Hematopoietic multipotent progenitor cell treated with erythropoietin and hydrocortisone succinate and interleukin-3 and kit ligand, for 8 days (in vitro differentiated cells): ENCODE results near the gene OST4.

Source experiments
- DNase-seq: peaks from one replicate; pipeline ENCODE4 v3.0.0-alpha.2; 2015

The OST4 gene

GRCh38 chr2:27050996-27051901, 20.2 kb downstream of the OST4 start, which contains the start of gene AGBL5:
AGBL5 (plus strand) TSS chr2:27051668; CDS start chr2:27052959, 1,291 bp downstream.
- peak; percentile 96 for DNase-seq

GRCh38 chr2:27050281-27050995, 21.0 kb downstream of the OST4 start:
- DNase-seq: peak; percentile 94

- DNase-seq: no peak
These were observed 21.8 kb downstream of the OST4 start for GRCh38 chr2:27049422-27050280.

- DNase-seq: no peak
These were observed 28.3 kb downstream of the OST4 start for GRCh38 chr2:27042985-27043634.

GRCh38 chr2:27042159-27042661, 29.2 kb downstream of the OST4 start:
- no peak for DNase-seq

GRCh38 chr2:27041752-27042151, 29.7 kb downstream of the OST4 start:
- DNase-seq: no peak

GRCh38 chr2:27040282-27040681, 31.2 kb downstream of the OST4 start:
- DNase-seq: no peak

- DNase-seq: no peak
These were observed 31.6 kb downstream of the OST4 start for GRCh38 chr2:27039871-27040270.

GRCh38 chr2:27039426-27039825, 32.0 kb downstream of the OST4 start:
- DNase-seq: no peak

GRCh38 chr2:27038631-27039339, 32.7 kb downstream of the OST4 start:
- no peak for DNase-seq

- DNase-seq: no peak
These were observed 33.4 kb downstream of the OST4 start for GRCh38 chr2:27038012-27038411.

GRCh38 chr2:27033253-27033852, 38.1 kb downstream of the OST4 start:
- no peak for DNase-seq

GRCh38 chr2:27032495-27033252, 38.8 kb downstream of the OST4 start, which contains the start of gene TMEM214:
TMEM214 (plus strand) TSS chr2:27032965; CDS start chr2:27033016, 51 bp downstream.
- peak; percentile 89 for DNase-seq

GRCh38 chr2:27029051-27029450, 42.4 kb downstream of the OST4 start:
- no peak for DNase-seq

GRCh38 chr2:27027211-27027651, 44.2 kb downstream of the OST4 start:
- no peak for DNase-seq

GRCh38 chr2:27025861-27026851, 45.3 kb downstream of the OST4 start:
- no peak for DNase-seq

- DNase-seq: no peak
These were observed 46.1 kb downstream of the OST4 start for GRCh38 chr2:27025281-27025800.

GRCh38 chr2:27024812-27025211, 46.6 kb downstream of the OST4 start:
- DNase-seq: no peak

GRCh38 chr2:27024188-27024587, 47.3 kb downstream of the OST4 start:
- peak; percentile 41 for DNase-seq
